Heart left ventricle (tissue), 16 donors: ENCODE data around the gene ATPAF1. TPM values are rescaled to one million over a fixed set of nuclear protein-coding genes. Genes with fewer than 3 reads are reported as not detected.

Experiments used
- ATAC-seq, 4 donors: fragments of 200-7000 bp; cut with Tn5 transposase; one replicate each; pipeline ENCODE4 v1.9.1; 2020 to 2022; ENCODE audit warnings: moderate library complexity in 4 of 4, mild to moderate bottlenecking in 3 of 4, moderate number of reproducible peaks in 1 of 4
- DNase-seq, 5 donors: peaks; one replicate each; pipeline ENCODE4 v3.0.0-alpha.2; 2020
- H3K27ac ChIP-seq, 12 donors: fragments of 200-600 bp; sonication (generic) in 4 of 12; one replicate each; pipeline versions ENCODE4 v1.5.0 to v1.8.0; 2016 to 2022; ENCODE audit warnings: mild to moderate bottlenecking in 2 of 12
- H3K27me3 ChIP-seq, 9 donors: fragments of 200-600 bp; sonication (generic) in 2 of 9; one replicate each; pipeline versions ENCODE4 v1.5.1 to v1.8.0; 2016 to 2022; ENCODE audit warnings: mild to moderate bottlenecking in 3 of 9
- H3K36me3 ChIP-seq, 9 donors: fragments of 200-600 bp; sonication (generic) in 2 of 9; one replicate each; pipeline versions ENCODE4 v1.5.0 to v1.8.0; 2018 to 2022; ENCODE audit warnings: mild to moderate bottlenecking in 2 of 9
- H3K4me1 ChIP-seq, 12 donors: fragments of 200-600 bp; sonication (generic) in 4 of 12; one replicate each; pipeline versions ENCODE4 v1.5.0 to v1.8.0; 2016 to 2022; ENCODE audit warnings: mild to moderate bottlenecking in 3 of 12
- H3K4me3 ChIP-seq, 12 donors: fragments of 200-600 bp; sonication (generic) in 4 of 12; one replicate each; pipeline versions ENCODE4 v1.5.0 to v1.8.0; 2017 to 2022; ENCODE audit warnings: mild to moderate bottlenecking in 9 of 12, moderate library complexity in 4 of 12
- H3K9me3 ChIP-seq, 12 donors: fragments of 200-600 bp; sonication (generic) in 4 of 12; one replicate each; pipeline versions ENCODE4 v1.5.0 to v1.8.0; 2016 to 2022; ENCODE audit warnings: mild to moderate bottlenecking in 1 of 12
- POLR2A ChIP-seq, 2 donors: fragments of 450-650 bp; IDR thresholded peaks; one replicate each; pipeline ENCODE4 v1.6.1; 2017; ENCODE audit warnings: antibody characterized with exemption in 2 of 2, mild to moderate bottlenecking in 2 of 2, moderate library complexity in 2 of 2
- WGBS, 4 donors: extraction: QIAGEN DNeasy Blood & Tissue Kit in 2 of 4; methylation state at CpG; one replicate each; pipeline versions ENCODE4 v1.1.5 to v1.1.7; 2013 to 2018; 5-methylcytosine and 5-hydroxymethylcytosine counted together
- intact Hi-C, 10 donors: fragments of 100-400 bp; cut with DNase I; formaldehyde crosslinking; loops; one replicate each; pipeline versions ENCODE4 v1.11.1 to v1.14.2; 2022
- polyA plus RNA-seq, 2 donors: library from polyadenylated mRNA; stranded (reverse); fragments of 200-250 nt; gene quantifications; one replicate each; pipeline ENCODE4 v1.2.3, GENCODE V29; 2013
- total RNA-seq, 9 donors: library from RNA; depleted of rRNA in 2 of 9; stranded (reverse); fragments of >200 nt in 2 of 9; fragmentation: NEBNext Ultra II Directional in 3 of 9; extraction: Animal tissue kit (Norgen Biotek cat#: 25700) in 3 of 9; gene quantifications; one replicate each; pipeline versions ENCODE4 v1.1.0 to v1.2.4, GENCODE V29; 2016 to 2023
- TF ChIP-seq, protein P1 (sequence below), 12 donors: fragments of 200-600 bp; sonication (generic) in 4 of 12; IDR thresholded peaks; one replicate each; pipeline versions ENCODE4 v1.5.0 to v1.8.0; 2018 to 2022; ENCODE audit warnings: antibody characterized with exemption in 12 of 12, mild to moderate bottlenecking in 5 of 12
- donor health status: ischemic (EF 13 %, LVEDD 7.1; RV severe dilation, severe dysfunction).
- donor health status: healthy with polysubstance abuse.
- donor health status: DM: no; HTN: yes; CAD: no.
- donor health status: DM: no; HTN: no; CAD: no.
- donor health status: ischemic (EF 25% LVEDD 6.9; RV normal size, moderate dysfunction).
- donor health status: ischemic (EF 25% LVEDD 5.7; RV mildly dilated, moderate dysfunction).
- donor health status: healthy.
- donor health status: DM: yes; HTN: yes; CAD: no.
- donor health status: ischemic (EF 35%, LVEDD 5.7; RV mildly dilated, moderate dysfunction).
- donor health status: nonischemic (EF 11% LVEDD 7.7; RV severe dilation, severe dysfunction).
- donor health status: DM: yes; HTN: yes; CAD: no.
- donor health status: PGD.
- donor health status: ischemic (EF 29% LVEDD 5.4; RV normal size, mild dysfunction).
- donor health status: nonischemic (EF 23%, LVEDD 6.1; RV moderate dilation, normal function).

ATPAF1 gene
- total and polyA plus RNA-seq, 11 donors: 96.8 to 263 (median 179) TPM

DNA sequence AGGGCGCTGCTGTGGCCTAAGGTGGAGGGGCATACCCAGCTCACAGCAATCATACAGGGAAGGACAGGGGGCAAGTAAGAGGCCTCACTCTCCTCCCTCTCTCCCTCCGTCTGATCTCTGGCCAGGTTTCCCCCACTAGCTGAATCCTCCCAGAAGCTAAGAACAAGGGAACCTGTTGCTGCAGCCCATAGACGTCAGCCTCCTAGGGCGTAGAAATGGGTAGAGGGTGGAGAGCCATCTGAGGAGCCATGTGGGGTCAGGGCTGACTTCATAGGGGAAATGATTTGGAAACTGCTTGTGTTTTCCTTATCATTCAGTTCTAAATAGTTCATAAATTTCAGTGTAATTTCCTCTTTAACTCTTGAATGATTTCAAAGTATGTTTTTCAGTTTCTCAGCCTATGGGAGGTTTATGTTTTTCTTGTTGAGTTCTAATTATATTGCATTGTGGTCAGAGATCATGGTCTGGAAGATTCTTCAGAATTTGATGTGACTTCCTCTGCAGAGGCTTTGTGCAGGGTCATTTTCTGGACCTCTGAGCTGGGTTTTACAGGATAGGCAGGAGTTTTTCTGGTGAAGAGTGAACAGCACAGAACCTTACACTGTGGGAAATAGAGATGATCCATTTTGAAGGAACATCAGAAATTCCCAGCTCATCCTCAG, 49.3 kb downstream of the ATPAF1 start:
- 78 to 90% (median 87%) methylated on average over 4 of the region's 4 CpGs for WGBS, 4 donors
- no peak for ATAC-seq
- Histone ChIP-seq H3K27ac (no peak overlapping the region), H3K36me3 (no peaks in the 10 kb centered on the region), H3K9me3 (no peaks in the 10 kb centered on the region), H3K27me3 (no peaks in the 10 kb centered on the region), H3K4me3 (no peak overlapping the region), H3K4me1 (peaks cover 5 to 43% (median 30%) of the 10 kb centered on the region in 12 donors)
- DNase-seq: no peak
- intact Hi-C loops: loop anchor here in 6 of 10 donors (2.0 to 10.0 kb wide), 5 partner anchors 46 to 106 kb away; partner anchors contain the start of genes EFCAB14 (in 4 of the 6) and ATPAF1 (in 3 of the 6)
- TF ChIP-seq, protein P1, sequence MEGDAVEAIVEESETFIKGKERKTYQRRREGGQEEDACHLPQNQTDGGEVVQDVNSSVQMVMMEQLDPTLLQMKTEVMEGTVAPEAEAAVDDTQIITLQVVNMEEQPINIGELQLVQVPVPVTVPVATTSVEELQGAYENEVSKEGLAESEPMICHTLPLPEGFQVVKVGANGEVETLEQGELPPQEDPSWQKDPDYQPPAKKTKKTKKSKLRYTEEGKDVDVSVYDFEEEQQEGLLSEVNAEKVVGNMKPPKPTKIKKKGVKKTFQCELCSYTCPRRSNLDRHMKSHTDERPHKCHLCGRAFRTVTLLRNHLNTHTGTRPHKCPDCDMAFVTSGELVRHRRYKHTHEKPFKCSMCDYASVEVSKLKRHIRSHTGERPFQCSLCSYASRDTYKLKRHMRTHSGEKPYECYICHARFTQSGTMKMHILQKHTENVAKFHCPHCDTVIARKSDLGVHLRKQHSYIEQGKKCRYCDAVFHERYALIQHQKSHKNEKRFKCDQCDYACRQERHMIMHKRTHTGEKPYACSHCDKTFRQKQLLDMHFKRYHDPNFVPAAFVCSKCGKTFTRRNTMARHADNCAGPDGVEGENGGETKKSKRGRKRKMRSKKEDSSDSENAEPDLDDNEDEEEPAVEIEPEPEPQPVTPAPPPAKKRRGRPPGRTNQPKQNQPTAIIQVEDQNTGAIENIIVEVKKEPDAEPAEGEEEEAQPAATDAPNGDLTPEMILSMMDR (IDR thresholded peaks at IDR 0.05): no peak
- TF ChIP-seq POLR2A (IDR thresholded peaks at IDR 0.05): no peak

DNA sequence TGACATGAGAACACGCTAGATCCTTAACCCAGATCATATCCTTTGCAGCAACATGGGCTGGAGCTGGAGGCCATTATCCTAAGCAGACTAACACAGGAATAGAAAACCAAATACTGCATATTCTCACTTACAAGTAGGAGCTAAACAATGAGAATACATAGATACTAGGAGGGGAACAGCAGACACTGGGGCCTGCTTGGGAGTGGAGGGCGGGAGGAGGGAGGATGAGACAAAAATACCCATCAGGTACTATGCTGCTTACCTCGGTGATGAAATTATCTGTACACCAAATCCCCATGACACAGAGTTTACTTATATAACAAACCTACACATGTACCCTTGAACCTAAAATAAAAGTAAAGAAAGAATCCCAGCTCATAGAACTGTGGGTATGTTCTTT, 50.3 kb downstream of the ATPAF1 start:
- H3K27me3 ChIP-seq: no peaks in the 10 kb centered on the region
- ATAC-seq: no peak
- intact Hi-C loops: loop anchor here in 6 of 10 donors (2.0 to 10.0 kb wide), 5 partner anchors 47 to 107 kb away; partner anchors contain the start of genes EFCAB14 (in 4 of the 6) and ATPAF1 (in 3 of the 6)
- TF ChIP-seq POLR2A (IDR thresholded peaks at IDR 0.05): no peak
- TF ChIP-seq, protein P1 (IDR thresholded peaks at IDR 0.05): no peak
- 77 to 90% (median 88%) methylated on average over 3 of the region's 3 CpGs for WGBS, 4 donors
- H3K9me3 ChIP-seq: no peaks in the 10 kb centered on the region
- H3K27ac ChIP-seq: peak overlapping the region in 1 of 12 donors; percentile 97
- no peak for DNase-seq
- H3K4me1 ChIP-seq: peaks cover 5 to 46% (median 36%) of the 10 kb centered on the region in 12 donors
- peaks cover 0 to 4% (median 2%) of the 10 kb centered on the region in 9 donors for H3K36me3 ChIP-seq
- no peak overlapping the region for H3K4me3 ChIP-seq

DNA sequence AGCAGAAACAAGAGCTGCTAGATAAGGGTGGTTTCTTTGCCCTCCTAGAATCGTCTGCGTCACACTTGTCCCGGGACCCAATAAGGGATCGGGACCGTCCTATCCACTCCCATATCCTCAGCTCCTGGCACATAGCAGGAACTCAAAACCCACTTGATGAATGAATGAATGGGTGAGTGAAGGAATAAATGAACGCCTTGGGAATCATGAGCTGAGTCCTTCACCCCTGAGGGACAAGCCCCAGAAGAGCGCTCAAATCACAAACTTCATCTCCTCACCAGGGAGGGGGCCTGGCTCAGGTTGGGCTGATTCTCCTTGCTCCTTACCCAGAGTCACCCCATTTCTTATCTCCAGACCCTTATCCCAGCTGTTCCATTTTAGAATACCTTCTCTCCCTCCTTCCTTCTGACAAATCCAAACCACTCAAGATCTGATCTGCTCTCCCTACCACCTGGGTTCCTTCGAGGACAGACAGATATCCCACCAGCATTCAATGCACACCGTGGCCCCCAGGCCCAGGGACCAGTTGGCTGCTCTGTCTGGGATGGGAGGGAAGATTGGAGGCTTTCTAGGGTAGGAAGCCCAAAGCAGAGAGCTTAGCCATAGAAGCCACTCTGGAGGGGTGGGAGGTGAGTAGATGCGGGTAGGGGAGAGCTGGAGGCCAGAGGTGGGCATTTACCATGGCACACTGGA, 50.9 kb downstream of the ATPAF1 start:
- no peaks in the 10 kb centered on the region for H3K9me3 ChIP-seq
- peak; percentile 8 to 43 (median 34) for ATAC-seq
- whole genome bisulfite sequencing, 4 donors: 32 to 41% (median 38%) methylated on average over 10 of the region's 10 CpGs

More for the DNA sequence above, 50.9 kb downstream of the ATPAF1 start:
- no peak for DNase-seq
- intact Hi-C loops: loop anchor here in 5 of 10 donors (5.0 to 10.0 kb wide), 4 partner anchors 48 to 100 kb away; partner anchors contain the start of genes EFCAB14 (in 4 of the 5) and ATPAF1 (in 3 of the 5)
- H3K36me3 ChIP-seq: peaks cover 0 to 9% (median 5%) of the 10 kb centered on the region in 9 donors
- H3K4me1 ChIP-seq: peaks cover 7 to 49% (median 41%) of the 10 kb centered on the region in 12 donors
- TF ChIP-seq, protein P1 (IDR thresholded peaks at IDR 0.05): no peak
- TF ChIP-seq POLR2A (IDR thresholded peaks at IDR 0.05): no peak
- H3K27ac ChIP-seq: peak overlapping the region; percentile 84 to 97 (median 92)
- H3K27me3 ChIP-seq: no peaks in the 10 kb centered on the region
- H3K4me3 ChIP-seq: peak overlapping the region; percentile 59 to 95 (median 77)
